CD4-positive, alpha-beta T cell treated with Interleukin-17A for 4 hours (primary cell): ENCODE data around the gene PCSK6.
A peak's percentile ranks its signal among the peaks of the same experiment; 100 is the strongest.

Experiments
- DNase-seq: peaks from one replicate; pipeline ENCODE4 v3.0.0-alpha.2; 2020; ENCODE audit warnings: mixed read lengths

PCSK6 gene

GRCh38 chr15:101266034-101266433 lies 223.5 kb downstream of the PCSK6 start:
- no peak for DNase-seq

DNA sequence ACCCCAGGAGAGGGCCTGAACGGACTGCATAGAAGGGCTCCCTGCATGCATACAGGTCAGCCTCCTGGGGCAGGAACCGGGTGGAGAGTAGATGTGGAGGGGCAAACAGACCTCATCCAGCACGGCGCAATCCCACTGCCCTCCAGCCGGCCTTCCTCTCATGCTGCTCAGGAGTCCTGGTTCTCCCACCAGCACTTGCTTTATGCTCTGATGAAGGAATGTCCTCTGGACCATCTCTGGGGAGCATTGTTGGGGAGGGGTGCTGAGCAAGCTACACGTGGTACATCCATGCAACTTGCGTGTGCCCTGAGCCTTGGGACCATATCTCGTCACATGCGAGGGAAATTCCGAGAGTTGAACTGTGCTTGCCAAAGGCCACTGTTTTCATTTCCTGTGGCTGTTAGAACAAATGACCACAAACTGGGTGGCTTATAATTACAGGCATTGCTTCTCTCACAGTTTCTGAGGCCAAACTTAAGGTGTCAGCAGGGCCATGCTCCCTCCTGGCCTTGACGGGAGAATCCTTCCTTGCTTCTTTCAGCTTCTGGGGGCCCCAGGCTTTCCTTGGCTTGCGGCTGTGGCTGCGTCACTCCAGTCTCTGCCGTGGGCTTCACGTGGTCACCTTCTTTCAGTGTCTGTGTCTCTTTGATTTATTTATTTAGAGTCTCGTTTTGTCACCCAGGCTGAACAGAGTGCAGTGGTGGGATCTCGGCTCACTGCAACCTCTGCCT lies 224.4 kb downstream of the PCSK6 start:
- DNase-seq, result no peak

DNA sequence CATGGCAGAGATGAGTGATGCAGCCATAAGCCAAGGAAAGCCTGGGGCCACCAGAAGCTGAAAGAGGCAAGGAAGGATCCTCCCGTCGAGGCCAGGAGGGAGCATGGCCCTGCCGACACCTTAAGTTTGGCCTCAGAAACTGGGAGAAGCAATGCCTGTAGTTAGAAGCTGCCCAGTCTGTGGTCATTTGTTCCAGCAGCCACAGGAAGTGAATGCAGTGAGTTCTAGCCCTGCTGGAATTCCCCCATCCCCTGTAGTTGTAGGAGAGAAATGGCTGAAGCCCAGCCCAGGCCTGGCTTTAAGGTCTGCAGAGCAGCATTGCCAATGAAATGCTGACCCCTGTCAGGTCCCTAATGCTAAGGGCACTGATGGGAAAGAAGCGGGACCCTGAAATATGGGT lies 225.5 kb downstream of the PCSK6 start:
- DNase-seq, result no peak

DNA sequence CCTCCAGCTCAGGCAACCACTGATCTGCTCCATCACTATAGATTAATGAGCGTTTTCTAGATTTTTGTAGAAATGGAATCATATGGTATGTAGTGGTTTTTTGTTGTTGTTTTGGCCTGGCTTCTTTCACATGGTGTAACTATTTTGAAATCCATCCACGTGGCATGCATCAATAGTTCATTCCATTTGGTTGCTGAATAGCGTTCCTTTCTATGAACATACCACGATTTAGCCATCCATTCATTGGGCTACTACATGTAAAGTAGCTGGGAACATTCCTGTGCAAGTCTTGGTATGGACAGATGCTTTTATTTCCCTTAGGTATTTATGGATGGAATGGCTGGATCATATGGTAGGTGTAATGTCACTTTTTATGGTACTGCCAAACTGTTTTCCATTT lies 227.0 kb downstream of the PCSK6 start:
- no peak for DNase-seq

GRCh38 chr15:101258238-101259144 lies 231.0 kb downstream of the PCSK6 start:
- DNase-seq, result peak; percentile 76

DNA sequence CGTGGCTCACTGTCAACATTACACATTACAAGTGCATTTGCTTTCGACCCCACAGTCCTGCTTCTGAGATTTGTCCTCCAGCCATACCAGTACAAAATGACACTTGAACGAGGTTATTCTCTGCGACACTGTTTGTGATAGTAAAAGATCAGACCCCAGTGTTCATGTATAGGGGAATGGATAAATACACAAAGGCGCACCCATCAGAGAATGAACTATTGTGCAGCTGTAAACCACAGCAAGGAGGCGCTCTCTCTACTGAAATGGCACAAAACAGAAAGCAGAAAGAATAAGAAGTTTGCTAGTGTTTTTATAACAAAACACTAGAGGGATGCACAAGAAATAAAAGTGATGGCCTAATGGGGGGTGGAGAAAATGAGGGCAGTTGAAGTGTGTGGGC lies 232.8 kb downstream of the PCSK6 start:
- no peak for DNase-seq

DNA sequence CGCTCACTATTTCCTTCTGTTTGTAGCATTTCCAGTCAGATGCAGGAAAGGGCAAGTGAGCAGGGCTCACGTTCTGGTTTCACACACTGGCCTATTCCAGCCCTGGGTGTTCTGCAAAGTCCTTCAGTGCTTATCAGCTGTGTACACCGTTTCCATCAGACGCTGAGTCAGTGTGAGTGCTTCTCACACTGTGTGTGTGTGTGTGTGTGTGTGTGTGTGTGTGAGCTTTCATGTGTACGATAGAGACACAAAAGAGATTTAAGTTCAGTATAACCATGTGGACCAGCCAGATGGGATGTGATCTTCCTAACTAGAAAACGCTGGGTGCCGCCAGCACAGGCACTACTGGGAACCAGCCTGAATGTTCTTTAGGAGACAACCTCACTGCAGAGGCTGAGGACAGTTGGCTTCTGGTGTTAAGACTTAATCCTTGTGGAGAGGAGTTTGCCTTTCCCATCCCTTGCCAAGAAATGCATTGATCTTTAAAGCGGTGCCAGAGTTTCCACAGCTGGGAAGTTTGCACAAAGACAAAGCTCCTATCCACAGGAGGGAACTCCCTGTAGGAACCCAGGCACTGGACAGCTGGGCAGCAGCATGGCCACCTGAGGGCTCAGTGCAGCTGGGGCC lies 233.8 kb downstream of the PCSK6 start:
- DNase-seq, result no peak

GRCh38 chr15:101255051-101255395 lies 234.5 kb downstream of the PCSK6 start:
- no peak for DNase-seq

- no peak for DNase-seq
Observed at GRCh38 chr15:101254157-101255050, 235.1 kb downstream of the PCSK6 start.
